Measurements from ENCODE around the gene INF2. TPM values are rescaled to one million over a fixed set of nuclear protein-coding genes. Genes with fewer than 3 reads are reported as not detected.
A peak's percentile ranks its signal among the peaks of the same experiment; 100 is the strongest.

The INF2 gene
- total RNA-seq, 1 donor from 2014 or later: 130 TPM

DNA sequence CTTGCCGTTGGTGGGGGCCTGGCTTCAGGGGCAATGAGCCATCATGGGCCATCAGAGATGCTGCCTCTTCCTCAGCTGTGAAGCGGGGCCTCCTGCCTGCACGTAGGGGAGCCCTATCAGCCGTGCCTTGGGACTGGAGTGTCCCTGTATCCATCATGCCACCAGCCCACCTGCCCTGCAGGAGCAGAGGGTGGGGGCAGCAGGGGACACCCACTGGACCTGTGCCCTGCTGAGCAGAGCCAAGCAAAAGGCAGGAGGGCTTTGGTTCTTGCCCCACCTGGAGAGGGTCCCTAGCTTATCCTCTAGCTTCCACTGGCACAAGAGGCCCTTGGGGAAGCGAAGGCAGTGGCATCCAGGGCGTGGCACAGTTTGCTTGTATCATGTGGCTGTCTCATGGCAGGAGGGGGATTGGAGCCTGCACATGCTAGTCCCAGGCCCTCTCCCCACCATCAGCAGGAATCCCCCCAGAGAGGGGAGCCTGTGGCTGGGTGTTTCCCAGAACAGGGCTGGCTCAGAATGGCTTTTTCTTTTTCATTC, 44.7 kb downstream of the INF2 start:
- H3K36me3 Mint-ChIP-seq (ENCODE audit: unreplicated experiment): no peaks in the 10 kb centered on the region
- TF ChIP-seq, protein P1, sequence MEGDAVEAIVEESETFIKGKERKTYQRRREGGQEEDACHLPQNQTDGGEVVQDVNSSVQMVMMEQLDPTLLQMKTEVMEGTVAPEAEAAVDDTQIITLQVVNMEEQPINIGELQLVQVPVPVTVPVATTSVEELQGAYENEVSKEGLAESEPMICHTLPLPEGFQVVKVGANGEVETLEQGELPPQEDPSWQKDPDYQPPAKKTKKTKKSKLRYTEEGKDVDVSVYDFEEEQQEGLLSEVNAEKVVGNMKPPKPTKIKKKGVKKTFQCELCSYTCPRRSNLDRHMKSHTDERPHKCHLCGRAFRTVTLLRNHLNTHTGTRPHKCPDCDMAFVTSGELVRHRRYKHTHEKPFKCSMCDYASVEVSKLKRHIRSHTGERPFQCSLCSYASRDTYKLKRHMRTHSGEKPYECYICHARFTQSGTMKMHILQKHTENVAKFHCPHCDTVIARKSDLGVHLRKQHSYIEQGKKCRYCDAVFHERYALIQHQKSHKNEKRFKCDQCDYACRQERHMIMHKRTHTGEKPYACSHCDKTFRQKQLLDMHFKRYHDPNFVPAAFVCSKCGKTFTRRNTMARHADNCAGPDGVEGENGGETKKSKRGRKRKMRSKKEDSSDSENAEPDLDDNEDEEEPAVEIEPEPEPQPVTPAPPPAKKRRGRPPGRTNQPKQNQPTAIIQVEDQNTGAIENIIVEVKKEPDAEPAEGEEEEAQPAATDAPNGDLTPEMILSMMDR (IDR thresholded peaks at IDR 0.05): no peak
- H3K4me1 Mint-ChIP-seq (ENCODE audit: unreplicated experiment): peaks cover 23% of the 10 kb centered on the region
- H3K27ac Mint-ChIP-seq (ENCODE audit: unreplicated experiment): no peak overlapping the region
- DNase-seq (ENCODE audit: extremely low spot score, unreplicated experiment): no peak
- no peaks in the 10 kb centered on the region for H3K9me3 Mint-ChIP-seq (ENCODE audit: unreplicated experiment)
- no peak overlapping the region for H3K4me3 Mint-ChIP-seq (ENCODE audit: unreplicated experiment)
- no peaks in the 10 kb centered on the region for H3K27me3 Mint-ChIP-seq (ENCODE audit: unreplicated experiment)

- TF ChIP-seq, protein P1 (IDR thresholded peaks at IDR 0.05): no peak
- no peak for DNase-seq (ENCODE audit: extremely low spot score, unreplicated experiment)
- H3K27me3 Mint-ChIP-seq (ENCODE audit: unreplicated experiment): no peaks in the 10 kb centered on the region
- no peaks in the 10 kb centered on the region for H3K9me3 Mint-ChIP-seq (ENCODE audit: unreplicated experiment)
- H3K36me3 Mint-ChIP-seq (ENCODE audit: unreplicated experiment): no peaks in the 10 kb centered on the region
- H3K27ac Mint-ChIP-seq (ENCODE audit: unreplicated experiment): no peak overlapping the region
- no peak overlapping the region for H3K4me3 Mint-ChIP-seq (ENCODE audit: unreplicated experiment)
- peaks cover 23% of the 10 kb centered on the region for H3K4me1 Mint-ChIP-seq (ENCODE audit: unreplicated experiment)
Measured at GRCh38 chr14:104734601-104734990, 45.2 kb downstream of the INF2 start.

DNA sequence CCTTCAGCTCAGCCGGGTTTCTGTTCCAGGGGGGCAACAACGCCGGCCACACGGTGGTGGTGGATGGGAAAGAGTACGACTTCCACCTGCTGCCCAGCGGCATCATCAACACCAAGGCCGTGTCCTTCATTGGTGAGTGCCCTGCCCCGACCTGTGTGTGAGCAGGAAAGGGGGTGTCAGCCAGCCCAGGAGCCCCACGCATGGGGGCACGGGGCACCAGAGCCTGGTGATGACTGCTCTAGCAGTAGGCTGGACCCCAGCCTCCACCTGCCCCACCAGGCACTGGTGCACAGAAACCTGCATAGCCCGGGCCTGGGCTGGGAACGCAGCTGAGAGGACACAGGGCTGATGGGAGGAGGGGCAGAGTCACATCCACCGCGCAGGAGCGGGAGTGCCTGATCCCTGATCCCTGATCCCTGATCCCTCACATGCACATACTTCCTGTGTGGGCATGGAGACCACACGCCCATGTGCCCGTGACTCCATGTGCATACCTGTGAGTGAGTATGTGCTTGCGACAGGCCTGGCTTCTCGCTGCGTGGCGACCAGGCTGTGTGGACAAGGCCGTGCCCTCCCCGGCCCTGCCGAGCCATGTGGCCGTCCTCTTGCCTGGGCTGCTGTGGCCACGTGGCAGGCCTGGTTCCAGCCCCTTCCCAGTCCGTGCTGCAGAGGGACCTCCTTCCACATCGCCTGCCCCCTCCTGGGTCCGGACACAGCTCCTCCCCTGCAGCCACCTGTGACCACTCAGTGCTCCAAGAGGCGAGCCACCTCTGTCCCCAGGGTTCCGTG, 45.8 kb downstream of the INF2 start:
- Mint-ChIP-seq H3K4me1 (ENCODE audit: unreplicated experiment) (peaks cover 23% of the 10 kb centered on the region), H3K27me3 (ENCODE audit: unreplicated experiment) (no peaks in the 10 kb centered on the region), H3K4me3 (ENCODE audit: unreplicated experiment) (no peak overlapping the region), H3K9me3 (ENCODE audit: unreplicated experiment) (no peaks in the 10 kb centered on the region), H3K27ac (ENCODE audit: unreplicated experiment) (peak overlapping the region; percentile 80), H3K36me3 (ENCODE audit: unreplicated experiment) (no peaks in the 10 kb centered on the region)
- TF ChIP-seq, protein P1 (IDR thresholded peaks at IDR 0.05): no peak
- DNase-seq (ENCODE audit: extremely low spot score, unreplicated experiment): no peak

- no peaks in the 10 kb centered on the region for H3K27me3 Mint-ChIP-seq (ENCODE audit: unreplicated experiment)
- H3K9me3 Mint-ChIP-seq (ENCODE audit: unreplicated experiment): no peaks in the 10 kb centered on the region
- peaks cover 23% of the 10 kb centered on the region for H3K4me1 Mint-ChIP-seq (ENCODE audit: unreplicated experiment)
- peak; percentile 89 for DNase-seq (ENCODE audit: extremely low spot score, unreplicated experiment)
- H3K4me3 Mint-ChIP-seq (ENCODE audit: unreplicated experiment): no peak overlapping the region
- no peaks in the 10 kb centered on the region for H3K36me3 Mint-ChIP-seq (ENCODE audit: unreplicated experiment)
- TF ChIP-seq, protein P1 (IDR thresholded peaks at IDR 0.05): no peak
- peak overlapping the region; percentile 80 for H3K27ac Mint-ChIP-seq (ENCODE audit: unreplicated experiment)
Measured at GRCh38 chr14:104735830-104736642, 46.6 kb downstream of the INF2 start.

Data from osteocyte (in vitro differentiated cells).